ENCODE measurements around the gene COX4I2. TPM values are rescaled to one million over a fixed set of nuclear protein-coding genes. Genes with fewer than 3 reads are reported as not detected.

The COX4I2 gene
- total and polyA plus RNA-seq, 2 of the 4 experiments (the other 2 are of a cell fraction) = not detected

GRCh38 chr20:31652917-31653396 lies 15.2 kb downstream of the COX4I2 start:
- Histone ChIP-seq H4K91ac (ENCODE audit: insufficient read depth, low read depth, low read length) (no peak overlapping the region), H2BK20ac (ENCODE audit: low read depth, low read length) (no peak overlapping the region), H3K23ac (ENCODE audit: low read depth, low read length) (no peak overlapping the region), H3K9me1 (ENCODE audit: insufficient read depth, low read length) (peaks cover 4% of the 10 kb centered on the region), H3K4ac (ENCODE audit: low read depth, low read length) (no peak overlapping the region), H3K27ac (ENCODE audit: insufficient read depth, low read length) (no peak overlapping the region), H3K9me3 (ENCODE audit: control insufficient read depth, insufficient read depth, low read length) (no peaks in the 10 kb centered on the region), H2BK15ac (ENCODE audit: low read depth, low read length) (no peak overlapping the region), H3K56ac (ENCODE audit: extremely low read depth, insufficient read depth, low read length) (no peak overlapping the region), H4K20me1 (ENCODE audit: insufficient read depth, low read length) (no peaks in the 10 kb centered on the region), H4K5ac (ENCODE audit: low read depth, low read length) (no peak overlapping the region), H3K9ac (ENCODE audit: low read depth, low read length) (no peak overlapping the region), H2BK120ac (ENCODE audit: low read depth, low read length) (no peak overlapping the region), H3K79me1 (ENCODE audit: low read depth in 1 of 2, low read length in 2 of 2) (no peaks in the 10 kb centered on the region), H2AK5ac (ENCODE audit: low read depth, low read length) (no peak overlapping the region), H3K27me3 (ENCODE audit: control insufficient read depth, insufficient read depth, low read length) (no peaks in the 10 kb centered on the region), H3K36me3 (ENCODE audit: control insufficient read depth, insufficient read depth, low read length) (no peaks in the 10 kb centered on the region), H4K8ac (ENCODE audit: low read depth in 2 of 2, low read length in 2 of 2) (no peak overlapping the region), H3K18ac (ENCODE audit: low read depth, low read length) (no peak overlapping the region), H2BK5ac (ENCODE audit: low read depth, low read length, poor library complexity, severe bottlenecking) (no peak overlapping the region), H3K4me3 (ENCODE audit: insufficient read depth, low read depth, low read length) (no peak overlapping the region), H3K14ac (replicated peaks; ENCODE audit: low read depth, low read length) (no peak overlapping the region), H2AFZ (replicated peaks; ENCODE audit: low read length, poor library complexity) (no peak overlapping the region), H2AK9ac (replicated peaks; ENCODE audit: low read depth, low read length, poor library complexity) (no peak overlapping the region), H3K4me1 (ENCODE audit: control insufficient read depth, insufficient read depth, low read length) (peaks cover 6% of the 10 kb centered on the region; the same call in 1 of the 2 replicates), H3K4me2 (ENCODE audit: low read depth, low read length) (peak overlapping the region; percentile 40)
- peak; percentile 74 for ATAC-seq (ENCODE audit: low read depth)
- in situ Hi-C loops (cut with MboI; ENCODE audit: low sequenced_read_pairs) = no loop called here
- intact Hi-C loops (cut with micrococcal nuclease) = no loop called here
- POLR2A ChIA-PET (ENCODE audit: unreplicated experiment) = no interaction called here
- no TSS peak for BruUV-seq (replicated peaks)
- dilution Hi-C loops (cut with HindIII; ENCODE audit: low sequenced_read_pairs, unreplicated experiment) = no loop called here
- TF ChIP-seq USF2 (IDR thresholded peaks at IDR 0.05; ENCODE audit: low read depth, low read length) (peak; percentile 45), MAZ (IDR thresholded peaks at IDR 0.05; ENCODE audit: borderline replicate concordance, low read depth, low read length) (no peak)
- DNase-seq = peak; percentile 43
- WGBS, 2 experiments (ENCODE audit: extremely low coverage in 2 of 2, insufficient read length in 1 of 2) = no CpG with 5 or more reads among the region's 5 CpGs
- CTCF ChIA-PET = interaction anchor here (1.4 to 1.6 kb wide), 2 partner anchors 9 to 12 kb away, joined by 4 to 5 read pairs; no protein-coding TSS in a partner anchor
